ENCODE results near the gene CORO2B.

Gene CORO2B

DNA sequence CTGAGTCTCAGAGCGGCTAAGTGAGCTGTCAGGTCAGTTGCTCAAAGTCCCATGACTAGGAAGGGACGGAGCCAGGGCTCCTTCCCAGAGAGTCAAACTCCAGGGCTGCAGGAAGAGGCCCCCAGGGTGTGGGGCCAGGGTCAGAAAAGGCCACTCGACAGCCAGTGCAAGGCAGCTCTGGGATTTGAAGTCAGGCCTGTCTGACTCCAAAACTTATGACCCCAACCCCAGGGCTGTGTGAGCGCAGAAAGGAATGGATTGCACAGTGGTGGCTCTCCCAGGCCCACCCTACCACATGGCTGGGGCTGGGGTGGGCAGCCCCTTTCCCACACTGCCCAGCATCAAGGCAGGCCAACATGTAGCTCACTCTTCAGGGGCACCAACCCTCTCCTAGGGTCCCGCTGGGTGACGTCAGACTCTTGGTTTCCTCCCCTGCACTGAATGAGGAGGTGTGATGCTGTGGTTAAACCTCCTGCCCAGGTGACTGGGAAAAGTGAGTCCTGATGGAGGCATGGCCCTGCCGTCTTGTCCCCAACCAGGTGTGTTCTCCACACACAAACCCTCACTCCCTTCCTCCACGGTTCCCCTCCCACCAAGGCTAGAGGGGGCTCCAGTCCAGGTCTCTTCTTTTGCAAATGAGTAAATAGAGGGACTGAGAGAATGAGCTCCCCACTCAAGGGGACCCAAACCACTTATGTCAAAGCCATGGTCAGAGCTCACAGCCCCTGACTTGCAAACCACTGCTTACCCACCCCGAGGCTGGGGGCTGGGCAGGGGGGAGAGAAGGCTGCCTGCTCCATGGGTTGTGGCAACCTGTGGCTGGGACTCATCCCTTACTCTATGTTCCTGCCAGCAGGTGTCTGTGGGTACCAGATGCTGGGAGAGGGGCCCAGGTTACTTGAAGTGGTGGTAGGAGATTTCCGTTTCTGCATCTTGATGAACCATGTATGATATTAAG lies 23.8 kb upstream of the CORO2B start:
- no peak for DNase-seq

DNA sequence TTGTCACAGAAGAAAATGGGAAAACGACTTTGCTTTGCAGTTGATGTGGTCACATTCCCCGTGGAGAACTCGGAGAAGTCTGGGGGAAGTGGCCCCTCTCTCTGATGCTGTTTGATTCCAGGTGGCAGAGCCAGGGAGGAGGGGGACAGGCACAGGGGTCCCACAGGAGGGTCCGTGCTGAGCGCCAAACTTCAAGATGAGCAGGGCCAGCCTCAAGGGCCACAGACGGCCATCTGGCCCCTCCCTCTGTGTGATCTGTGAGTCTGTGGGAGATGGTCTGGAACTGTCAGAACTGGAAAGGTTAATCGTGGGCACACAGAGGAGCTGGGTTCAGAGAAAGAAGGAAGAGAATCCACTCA lies 23.1 kb upstream of the CORO2B start:
- no peak for DNase-seq

GRCh38 chr15:68556139-68556990 lies 22.4 kb upstream of the CORO2B start:
- DNase-seq, result no peak

- no peak for DNase-seq
Measured at GRCh38 chr15:68557469-68558317, 21.1 kb upstream of the CORO2B start.

DNA sequence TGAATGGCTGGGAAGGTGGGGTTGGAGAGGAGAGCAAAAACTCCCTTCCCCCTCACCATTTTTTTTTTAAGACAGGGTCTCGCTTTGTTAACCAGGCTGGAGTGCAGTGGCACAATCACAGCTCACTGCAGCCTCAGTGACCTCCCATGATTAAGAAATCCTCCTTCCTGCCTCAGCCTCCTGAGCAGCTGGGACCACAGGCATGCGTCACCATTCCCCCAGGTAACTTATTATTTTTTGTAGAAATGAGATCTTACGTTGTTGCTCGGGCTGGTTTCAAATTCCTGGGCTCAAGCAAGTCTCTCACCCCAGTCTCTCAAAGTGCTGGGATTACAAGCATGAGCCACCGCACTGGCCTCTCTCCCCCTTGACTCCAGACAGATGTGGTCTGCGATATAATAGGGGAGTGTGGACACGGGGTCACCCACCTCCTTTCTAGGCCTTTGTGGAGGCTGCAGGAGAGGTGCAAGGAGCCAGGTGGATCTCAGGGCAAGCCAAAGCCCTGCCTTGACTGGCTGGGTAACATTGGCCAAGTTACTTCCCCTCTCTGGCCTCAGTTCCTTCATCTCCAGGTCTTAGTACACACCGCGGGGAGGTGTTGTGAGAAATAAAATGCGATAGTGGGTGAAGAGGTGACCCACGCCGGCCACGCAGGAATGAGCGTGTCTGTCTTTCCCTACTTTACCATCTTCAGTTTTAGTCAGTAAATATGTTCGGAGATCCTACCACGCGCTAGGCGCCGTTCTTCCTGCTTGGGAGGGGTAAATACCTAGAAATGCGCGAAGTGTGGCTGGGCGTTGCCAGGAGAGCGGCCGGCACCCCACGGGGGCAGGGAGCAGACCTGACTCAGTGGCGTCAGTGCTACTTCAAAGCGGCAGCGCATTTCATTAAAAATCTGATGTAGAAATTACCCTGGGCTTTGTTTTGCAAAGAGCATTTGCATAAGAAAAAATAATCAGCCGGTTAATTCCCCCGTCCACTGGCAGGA lies 20.2 kb upstream of the CORO2B start:
- DNase-seq, result no peak

GRCh38 chr15:68559345-68560310 lies 19.2 kb upstream of the CORO2B start:
- DNase-seq, result peak; percentile 39 to 54 (median 46)

DNA sequence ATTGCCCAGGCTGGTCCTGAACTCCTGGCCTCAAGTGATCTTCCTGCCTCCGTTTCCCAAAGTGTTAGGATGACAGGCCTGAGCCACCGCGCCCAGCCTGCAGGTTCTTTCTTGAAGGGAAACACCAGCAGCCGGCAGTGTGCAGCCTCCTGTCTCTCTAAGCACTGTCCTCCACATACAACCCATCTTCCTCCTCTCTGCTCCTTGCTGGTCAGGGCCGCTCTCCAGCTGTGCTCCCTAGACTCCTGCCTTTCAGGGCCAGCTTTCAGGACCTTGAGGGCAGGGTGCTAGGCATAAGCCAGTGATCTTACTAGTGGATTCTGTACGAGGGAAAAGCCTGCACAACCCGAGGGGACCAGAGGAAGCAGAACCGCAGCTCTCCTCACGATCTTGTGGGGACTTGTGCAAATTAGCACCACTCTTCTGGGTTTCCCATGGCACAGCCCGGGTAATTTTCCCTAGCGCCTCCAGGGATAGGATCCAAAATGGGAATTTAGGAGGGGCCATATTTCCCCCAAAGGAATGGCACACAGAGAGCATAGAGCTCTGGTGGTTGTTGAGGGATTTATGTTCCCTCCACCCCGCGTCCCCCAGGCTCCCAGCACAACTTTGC lies 18.2 kb upstream of the CORO2B start:
- no peak for DNase-seq

DNA sequence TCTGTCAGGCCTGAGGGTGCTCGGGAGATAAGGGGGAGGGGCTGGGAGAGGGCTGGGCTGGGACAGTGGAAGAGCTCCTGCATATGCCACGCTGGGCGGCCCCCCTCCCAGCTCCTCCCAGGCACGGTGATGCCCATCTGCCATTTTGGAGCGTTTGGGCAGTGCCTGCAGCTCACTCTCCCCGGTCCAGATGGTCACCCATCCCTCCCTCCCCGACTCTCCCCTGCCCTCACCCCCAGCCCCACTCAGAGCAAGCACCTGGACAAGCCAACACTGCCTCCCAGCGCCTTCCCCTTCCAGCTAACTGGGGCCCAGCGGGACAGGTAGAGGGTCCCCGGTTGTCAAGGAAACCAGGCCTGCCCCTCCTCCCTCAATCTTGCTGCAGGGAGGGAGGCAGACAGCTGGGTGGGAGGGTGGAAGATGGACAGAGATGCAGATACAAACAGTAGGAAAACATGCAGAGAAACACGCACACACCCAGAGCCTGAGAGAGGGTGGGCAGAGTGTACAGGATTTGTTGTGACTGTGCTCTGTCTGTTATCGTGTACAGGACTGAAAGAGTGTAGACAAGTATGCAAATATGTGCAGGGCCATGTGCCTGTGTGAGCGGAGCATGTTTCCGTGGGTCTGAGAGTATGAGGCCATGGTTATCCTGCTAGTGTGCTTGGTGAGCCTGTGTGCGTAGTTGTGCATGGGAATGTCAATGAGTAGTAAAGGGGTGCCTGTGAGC lies 17.5 kb upstream of the CORO2B start:
- no peak for DNase-seq

- no peak for DNase-seq
Measured at GRCh38 chr15:68561901-68562300, 16.9 kb upstream of the CORO2B start.

DNA sequence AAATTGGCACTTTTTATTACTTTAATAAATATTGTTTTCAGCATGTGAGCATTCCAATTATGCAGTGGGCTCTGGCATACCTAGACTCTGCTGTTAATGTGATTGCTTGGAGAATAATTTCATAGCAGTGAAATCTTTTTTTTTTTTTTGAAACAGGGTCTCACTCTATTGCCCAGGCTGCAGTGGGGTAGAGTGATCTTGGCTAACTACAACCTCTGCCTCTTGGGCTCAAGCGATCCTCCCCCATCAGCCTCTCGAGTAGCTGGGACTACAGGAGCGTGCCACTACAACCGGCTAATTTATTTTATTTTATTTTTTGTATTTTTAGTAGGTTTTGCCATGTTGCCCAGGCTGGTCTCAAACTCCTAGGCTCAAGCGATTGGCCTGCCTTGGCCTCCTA lies 14.6 kb upstream of the CORO2B start:
- no peak for DNase-seq

GRCh38 chr15:68565234-68565633 lies 13.6 kb upstream of the CORO2B start:
- DNase-seq, result no peak

DNA sequence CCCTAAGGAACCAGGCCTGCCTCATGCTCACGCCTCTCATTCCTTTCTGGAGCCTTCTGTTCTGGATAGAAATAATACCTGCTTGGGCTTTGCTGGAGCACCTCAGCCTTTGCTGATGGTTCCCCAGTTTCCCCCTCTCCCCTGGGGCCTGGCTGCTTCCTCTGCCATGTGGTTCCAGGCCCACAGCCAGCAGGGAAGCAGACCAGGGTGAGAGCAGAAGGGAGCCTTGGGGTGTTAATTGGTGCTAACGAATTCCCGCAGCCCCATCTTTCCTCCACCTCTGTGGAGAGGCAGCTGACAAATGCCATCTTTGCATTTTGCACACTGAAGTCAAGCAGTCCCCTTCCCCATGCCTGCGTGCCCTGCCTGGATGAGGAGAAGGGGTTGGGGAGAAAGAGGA lies 13.1 kb upstream of the CORO2B start:
- DNase-seq, result no peak

- DNase-seq, result no peak
Measured at GRCh38 chr15:68566377-68566954, 12.3 kb upstream of the CORO2B start.

- DNase-seq, result no peak
Measured at GRCh38 chr15:68567345-68567744, 11.4 kb upstream of the CORO2B start.

DNA sequence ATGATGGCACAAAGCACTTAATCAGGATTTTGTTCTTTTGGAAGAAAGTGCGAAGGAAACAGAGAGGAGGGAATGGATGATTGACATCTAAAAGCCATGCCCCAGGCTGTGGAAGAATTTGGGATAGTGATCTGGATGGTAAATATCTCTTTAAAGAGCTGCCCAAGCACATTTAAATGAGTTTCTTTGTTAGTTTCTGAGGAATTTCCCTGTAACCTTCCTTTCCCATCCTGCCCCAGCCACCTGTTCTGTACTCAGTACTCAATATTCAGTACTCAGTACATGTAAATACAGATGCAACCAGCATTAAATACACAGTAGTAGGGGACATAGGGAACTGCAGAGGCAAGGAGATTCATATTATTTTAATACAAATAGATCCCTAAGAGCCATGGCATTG lies 7.8 kb upstream of the CORO2B start:
- DNase-seq, result no peak

GRCh38 chr15:68571582-68571981 lies 7.2 kb upstream of the CORO2B start:
- no peak for DNase-seq

GRCh38 chr15:68572309-68572708 lies 6.5 kb upstream of the CORO2B start:
- DNase-seq, result no peak

DNA sequence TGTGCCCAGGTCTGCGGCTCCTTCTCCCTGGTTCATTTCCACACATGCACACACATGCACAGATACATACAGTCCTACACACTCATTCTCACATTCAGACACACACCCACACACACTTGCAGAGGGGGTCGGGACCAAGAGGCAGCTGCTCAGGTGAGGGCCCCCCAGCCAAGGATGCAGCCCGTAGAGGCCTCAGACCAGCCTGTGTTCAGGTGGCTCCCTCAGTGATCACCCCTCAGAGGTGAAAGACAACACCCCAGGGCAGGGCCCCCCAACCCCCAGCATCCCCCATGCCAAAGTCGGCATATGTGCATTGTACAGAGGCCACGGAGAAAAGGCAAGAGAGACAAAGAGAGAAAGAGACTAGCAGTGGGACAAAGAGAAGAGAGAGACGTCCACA lies 5.9 kb upstream of the CORO2B start:
- DNase-seq, result no peak

- DNase-seq, result no peak
Measured at GRCh38 chr15:68574046-68574445, 4.7 kb upstream of the CORO2B start.
